ENCODE measurements around the gene HAPLN3.

HAPLN3 gene

DNA sequence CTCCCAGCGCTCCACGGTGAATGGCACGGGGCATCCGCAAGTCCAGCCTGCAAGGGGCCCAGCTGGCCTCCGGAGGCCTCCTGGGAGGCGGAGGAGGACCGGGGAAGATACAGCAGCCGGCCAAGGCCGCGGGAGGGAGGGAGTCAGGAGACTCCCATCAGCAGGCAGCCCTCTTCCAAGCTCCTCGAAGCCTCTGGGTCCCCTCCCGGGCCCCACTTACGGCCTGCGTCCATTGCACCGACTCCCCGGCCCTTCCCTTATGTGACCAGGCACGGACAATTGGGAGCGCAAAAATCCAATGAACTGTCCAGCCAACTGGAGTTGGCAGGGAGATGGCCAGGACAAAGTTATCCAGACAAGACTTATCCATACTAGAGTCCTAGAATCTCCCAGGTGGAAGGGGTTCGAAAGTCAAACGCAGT lies 17.2 kb upstream of the HAPLN3 start:
- intact Hi-C loops (cut with DNase I), result no loop called here
- DNase-seq, result no peak

DNA sequence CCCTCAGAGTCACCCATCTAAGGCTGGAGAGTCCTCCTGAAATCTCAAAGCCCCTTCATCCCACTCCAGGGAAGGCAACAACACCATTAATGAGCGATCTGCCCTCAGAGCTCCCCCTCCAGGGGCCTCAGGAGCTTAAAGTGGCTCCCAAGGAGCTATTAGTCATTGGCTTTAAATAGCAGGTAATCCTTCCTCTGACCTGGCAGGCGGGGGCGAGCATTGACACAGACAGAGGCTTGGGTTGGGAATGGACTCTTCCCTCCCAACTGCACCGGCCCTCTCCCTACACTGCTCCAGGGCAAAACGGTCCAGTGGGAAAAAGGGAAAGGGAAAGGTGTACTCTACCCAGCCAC lies 16.4 kb upstream of the HAPLN3 start:
- no peak for DNase-seq
- intact Hi-C loops (cut with DNase I), result no loop called here

DNA sequence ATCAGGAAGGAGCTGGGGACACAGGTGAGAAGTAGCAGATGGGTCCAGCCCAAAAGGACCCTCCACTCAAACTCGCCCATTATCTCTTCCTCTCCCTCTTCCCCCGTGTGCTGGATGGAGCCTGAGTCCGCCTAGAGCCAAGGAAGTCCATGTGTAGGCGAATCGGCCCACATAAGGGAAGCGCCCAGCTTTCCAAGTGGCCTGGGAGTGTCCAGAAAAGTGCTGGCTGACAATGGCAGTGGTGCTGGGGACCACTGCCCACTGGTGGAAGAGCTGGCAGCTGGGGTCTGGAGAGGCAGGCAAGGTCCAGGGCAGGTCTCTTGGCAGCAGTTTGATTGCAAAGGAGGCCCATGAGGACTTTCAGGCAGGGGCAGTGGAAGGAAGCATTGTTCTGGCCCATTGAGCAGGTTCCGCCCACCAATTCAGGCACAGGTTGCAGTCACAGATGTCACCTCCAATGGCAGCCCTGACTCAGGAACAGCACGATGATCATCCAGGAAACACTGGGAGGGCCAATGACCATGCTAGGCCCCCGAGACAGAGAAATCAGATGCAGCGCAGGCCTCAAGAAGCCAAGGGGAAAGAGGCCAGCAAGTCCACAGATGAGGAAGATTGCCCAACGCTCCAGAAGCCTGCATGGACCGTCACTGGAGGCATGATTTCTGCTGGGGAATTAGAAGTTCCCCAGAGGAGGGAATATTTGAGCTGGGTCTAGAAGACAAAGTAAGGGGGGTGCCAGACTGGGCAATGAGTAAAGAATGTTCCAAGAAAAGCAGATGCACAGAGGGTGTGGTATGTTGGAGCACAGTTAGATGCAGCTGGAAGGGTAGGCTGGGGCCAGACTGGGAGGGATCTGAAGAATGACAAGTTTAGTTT lies 14.8 kb upstream of the HAPLN3 start:
- peak in 1 of 10 donors; percentile 50 for DNase-seq

DNA sequence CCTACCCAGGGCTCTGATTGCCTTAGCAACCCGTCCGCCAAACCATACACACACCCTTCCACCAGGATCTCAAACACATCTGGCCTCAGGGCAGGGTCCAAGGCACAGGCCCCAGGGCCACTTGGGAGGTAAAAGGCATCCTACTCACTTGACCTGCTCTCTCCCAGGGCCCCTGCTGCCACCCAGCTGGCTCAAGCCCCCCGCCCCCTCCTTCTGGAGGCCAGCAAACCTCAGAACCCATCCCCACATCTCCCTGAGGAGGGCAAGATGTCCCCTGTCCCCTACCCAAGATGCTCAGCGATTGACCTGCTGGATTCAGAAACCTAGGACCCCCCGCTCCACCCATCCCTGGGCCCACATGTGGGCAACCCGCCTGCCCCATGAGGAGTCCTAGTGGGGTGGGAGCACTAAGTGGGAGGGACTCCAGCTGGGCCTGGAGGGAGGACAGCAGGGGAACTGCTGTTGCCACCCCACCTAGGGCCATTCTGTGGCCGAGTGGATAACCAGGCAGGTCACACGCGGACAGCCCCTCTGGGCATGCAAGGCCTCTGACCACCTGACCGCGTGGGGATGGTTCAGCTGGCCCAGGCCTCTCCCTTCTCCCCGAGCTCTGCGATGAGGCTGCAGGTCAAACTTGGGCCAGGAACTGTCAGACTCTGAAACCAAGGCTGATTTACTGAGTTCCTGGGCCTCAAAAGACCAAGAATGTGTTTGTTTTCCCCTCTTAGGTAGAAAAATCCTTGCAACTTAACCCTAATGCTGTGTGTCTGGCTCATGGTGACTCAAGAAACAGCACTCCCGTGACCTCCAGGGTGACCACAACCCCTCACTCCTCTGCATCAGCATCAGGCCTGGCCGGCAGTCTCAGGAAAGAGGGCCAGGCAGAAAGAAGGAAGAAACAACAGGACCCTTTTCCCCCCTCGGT lies 13.6 kb upstream of the HAPLN3 start:
- peak in 1 of 10 donors; percentile 57 for DNase-seq
- intact Hi-C loops (cut with DNase I), result no loop called here

More for the DNA sequence above, 14.8 kb upstream of the HAPLN3 start:
- intact Hi-C loops (cut with DNase I), result no loop called here

DNA sequence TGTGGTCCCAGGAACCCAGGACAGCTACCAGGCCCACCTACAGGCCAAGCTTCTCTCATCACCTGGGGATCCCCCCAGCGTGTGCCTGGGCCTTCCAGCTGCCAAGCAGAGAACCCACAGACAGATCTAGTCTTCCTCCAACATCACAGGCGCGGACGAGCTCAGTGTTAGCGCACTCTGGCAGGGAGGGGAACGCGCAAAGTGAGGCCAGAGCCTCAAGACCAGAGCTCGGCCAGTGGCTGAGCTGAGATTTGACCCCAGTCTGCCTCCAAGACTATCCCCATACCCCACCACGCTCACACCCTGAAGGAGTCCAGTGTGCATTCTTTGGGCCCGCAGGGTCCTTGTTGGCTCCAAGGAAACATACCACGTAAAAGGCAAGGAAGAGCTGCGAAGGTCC lies 12.8 kb upstream of the HAPLN3 start:
- intact Hi-C loops (cut with DNase I), result no loop called here
- peak in 1 of 10 donors; percentile 26 for DNase-seq

DNA sequence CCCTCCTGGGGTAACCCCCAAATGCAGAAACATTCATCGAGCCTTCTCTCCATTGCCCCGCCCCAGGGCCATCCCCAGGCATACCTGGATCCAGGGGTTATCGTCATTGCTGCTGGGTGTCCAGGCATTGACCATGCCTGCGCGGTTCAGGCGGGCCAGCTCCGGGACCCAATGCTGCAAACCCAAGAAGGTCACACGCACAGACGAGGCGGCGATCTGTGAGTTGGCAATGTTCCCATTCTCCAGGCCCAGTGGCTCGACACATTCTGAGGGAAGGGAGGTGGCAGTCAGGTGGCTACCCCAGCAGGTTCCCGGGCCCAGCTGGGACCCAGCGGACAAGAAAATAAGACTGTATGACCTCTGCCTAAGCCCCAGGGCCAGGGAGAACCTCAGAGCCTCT lies 11.8 kb upstream of the HAPLN3 start:
- DNase-seq, result peak in 1 of 10 donors; percentile 71
- intact Hi-C loops (cut with DNase I), result no loop called here

DNA sequence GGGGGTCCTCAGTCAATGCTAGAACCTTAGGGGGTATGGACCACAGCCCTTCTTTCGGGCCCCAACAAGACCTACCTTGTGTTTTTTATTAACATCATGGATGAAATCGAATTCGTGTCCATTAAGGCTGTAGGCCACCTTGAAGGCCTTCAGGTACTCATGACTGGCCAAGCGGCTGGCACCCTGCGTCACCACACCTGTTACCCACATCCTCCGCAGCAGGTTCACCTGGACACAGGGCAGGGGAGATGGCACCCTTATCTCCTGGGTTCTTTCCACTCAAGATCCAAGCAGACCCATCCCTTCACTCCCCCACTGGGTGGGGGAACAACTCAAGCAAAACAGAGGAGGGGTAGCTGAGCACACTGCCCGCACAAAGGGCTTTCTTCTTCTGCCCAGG lies 11.2 kb upstream of the HAPLN3 start:
- DNase-seq, result peak in 1 of 10 donors; percentile 61

DNA sequence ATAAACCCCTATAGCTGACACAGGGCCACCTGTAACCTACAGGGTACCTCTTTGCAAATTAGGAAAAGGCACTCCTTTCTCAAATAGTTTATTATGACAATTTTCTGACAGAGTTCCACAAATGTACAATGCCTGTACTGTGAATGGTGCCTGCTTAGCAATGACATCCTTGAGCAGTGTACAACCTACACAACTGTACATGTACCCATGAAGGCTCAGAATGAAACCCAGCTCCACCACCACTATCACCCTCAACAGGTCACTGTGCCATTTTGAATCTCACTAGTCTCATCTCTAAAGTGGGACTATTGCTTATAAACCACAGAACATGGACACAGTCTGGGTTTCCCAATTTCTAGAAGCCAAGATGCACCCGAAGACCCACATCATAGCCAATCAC lies 10.8 kb upstream of the HAPLN3 start:
- intact Hi-C loops (cut with DNase I), result no loop called here
- DNase-seq, result no peak

More for the DNA sequence above, 11.2 kb upstream of the HAPLN3 start:
- intact Hi-C loops (cut with DNase I), result no loop called here

DNA sequence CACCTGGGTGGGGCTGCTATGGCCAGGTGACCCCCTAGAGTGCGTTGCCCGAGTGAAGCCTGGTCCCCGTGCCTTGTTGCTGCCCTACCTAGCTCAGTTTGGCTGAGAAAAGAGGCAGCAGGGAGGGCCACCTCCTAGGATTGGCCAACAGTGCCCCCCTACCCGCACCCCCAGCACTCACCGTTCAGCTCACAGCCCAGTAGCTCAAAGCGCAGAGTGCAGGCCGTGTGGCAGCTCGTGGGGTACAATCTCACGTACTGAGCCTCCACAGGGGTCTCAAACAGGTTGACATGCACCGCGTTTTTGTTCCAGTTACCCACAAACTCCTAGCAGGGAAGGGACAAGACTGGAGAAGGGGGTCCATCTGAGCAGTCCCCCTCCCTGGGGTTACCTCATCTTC lies 10.2 kb upstream of the HAPLN3 start:
- DNase-seq, result peak in 1 of 10 donors; percentile 37
- intact Hi-C loops (cut with DNase I), result loop anchor here (2.0 kb wide), 3 partner anchors 45 to 111 kb away; no protein-coding TSS in a partner anchor

DNA sequence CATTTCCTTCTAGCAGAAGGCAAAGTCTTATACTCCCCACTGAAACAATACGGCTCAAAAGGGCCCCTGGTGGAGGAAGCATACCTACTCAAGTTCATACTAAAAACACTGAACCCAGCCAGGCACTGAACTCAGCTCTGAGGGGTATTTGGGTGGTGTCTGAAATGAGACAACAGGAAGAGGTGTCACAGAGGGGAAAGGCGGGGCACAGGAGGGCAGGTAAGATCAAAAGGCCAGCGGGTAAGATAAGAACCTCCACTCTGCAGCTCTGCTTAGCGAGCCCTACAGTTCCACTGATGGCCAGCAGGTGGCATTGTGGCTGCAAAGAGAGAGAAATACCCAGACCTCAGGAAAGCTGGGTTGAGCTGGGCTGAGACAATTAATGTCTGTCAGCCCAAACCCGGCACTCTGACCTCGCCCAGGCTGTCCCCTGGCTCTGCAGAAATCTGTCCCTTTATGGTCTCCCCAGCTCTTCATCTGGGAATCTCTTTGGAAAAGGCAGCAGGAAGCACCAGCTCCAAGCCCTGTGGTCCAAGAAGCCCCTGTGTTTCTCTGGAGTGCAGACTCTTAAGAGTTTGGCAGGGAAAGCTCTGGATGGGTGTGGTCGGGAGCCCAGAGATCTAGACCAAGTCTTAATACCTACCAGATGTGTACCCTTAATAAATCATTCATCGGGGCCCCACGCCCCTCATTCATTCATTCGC lies 9.4 kb upstream of the HAPLN3 start:
- intact Hi-C loops (cut with DNase I), result loop anchor here (2.0 to 5.0 kb wide), 4 partner anchors 46 to 273 kb away; no protein-coding TSS in a partner anchor
- DNase-seq, result peak; percentile 74 to 97 (median 90)

DNA sequence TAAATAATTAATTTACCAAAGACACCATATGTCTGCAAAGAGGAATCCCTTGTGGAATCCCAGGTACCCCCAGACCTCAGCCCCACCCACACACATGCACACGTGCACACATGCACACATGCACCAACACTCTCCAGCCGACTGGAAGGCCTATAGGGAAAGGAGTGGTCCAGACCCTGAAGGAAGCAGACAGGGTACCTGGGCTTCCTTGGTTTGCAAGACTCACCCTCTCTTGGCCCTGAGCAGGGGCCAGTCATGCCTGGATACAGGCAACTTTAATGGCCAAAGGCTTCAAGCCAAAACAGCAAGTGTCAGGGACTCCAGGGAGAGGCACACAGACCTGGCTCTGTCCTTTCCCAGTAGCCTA lies 8.9 kb upstream of the HAPLN3 start:
- DNase-seq, result peak in 2 of 10 donors; percentile 8 to 55
- intact Hi-C loops (cut with DNase I), result loop anchor here (2.0 to 5.0 kb wide), 4 partner anchors 47 to 273 kb away; no protein-coding TSS in a partner anchor

DNA sequence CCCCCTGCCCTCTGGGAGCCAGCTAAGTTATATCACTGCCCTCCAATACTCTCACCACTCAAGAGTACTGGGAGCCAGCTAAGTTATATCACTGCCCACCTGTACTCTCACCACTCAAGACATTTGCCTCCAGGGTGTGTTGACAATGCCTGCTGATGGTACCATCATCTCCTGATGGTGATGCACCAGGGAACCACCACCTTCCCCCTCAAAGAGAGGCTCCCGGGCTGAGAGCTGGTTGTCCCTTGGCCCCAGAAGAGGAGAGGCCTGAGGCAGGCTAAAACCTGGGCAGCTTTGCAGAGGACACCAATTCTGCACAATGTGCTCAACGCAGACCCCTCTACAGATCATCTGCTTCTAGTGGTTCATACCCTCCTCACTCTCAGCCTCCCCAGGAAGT lies 7.5 kb upstream of the HAPLN3 start:
- peak in 2 of 10 donors; percentile 32 to 38 for DNase-seq
- intact Hi-C loops (cut with DNase I), result loop anchor here (5.0 kb wide), 1 partner anchor 274 kb away; no protein-coding TSS in a partner anchor

DNA sequence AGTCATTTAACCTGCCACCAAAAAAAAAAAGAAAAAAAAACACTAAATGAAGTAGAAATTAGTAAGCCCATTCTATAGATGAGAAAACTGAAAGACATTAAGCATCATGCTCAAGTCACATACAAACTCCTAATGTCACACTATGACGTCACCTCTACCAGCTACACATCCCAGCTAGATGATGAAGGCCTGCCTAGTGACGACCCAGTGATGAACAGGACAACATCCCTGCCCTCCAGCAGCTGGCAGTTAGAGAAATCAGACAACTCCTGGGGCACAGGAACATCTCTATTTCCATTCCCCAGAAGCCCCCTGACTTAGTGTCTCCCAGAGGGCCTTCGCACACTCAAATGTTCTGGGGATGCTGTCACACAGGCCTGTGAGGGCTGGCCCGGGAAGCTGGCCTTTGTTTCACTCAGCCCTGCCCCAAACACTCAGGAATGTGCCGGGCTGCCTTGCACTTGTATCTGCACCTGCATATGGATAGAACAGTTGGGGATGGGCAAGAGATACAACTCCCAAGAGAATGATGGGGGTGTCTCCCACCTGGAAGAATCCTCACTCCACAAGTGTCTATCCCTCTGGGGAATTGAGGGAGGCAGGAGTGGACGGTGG lies 7.0 kb upstream of the HAPLN3 start:
- intact Hi-C loops (cut with DNase I), result loop anchor here (5.0 kb wide), 1 partner anchor 275 kb away; no protein-coding TSS in a partner anchor
- peak in 3 of 10 donors; percentile 16 to 35 (median 29) for DNase-seq

DNA sequence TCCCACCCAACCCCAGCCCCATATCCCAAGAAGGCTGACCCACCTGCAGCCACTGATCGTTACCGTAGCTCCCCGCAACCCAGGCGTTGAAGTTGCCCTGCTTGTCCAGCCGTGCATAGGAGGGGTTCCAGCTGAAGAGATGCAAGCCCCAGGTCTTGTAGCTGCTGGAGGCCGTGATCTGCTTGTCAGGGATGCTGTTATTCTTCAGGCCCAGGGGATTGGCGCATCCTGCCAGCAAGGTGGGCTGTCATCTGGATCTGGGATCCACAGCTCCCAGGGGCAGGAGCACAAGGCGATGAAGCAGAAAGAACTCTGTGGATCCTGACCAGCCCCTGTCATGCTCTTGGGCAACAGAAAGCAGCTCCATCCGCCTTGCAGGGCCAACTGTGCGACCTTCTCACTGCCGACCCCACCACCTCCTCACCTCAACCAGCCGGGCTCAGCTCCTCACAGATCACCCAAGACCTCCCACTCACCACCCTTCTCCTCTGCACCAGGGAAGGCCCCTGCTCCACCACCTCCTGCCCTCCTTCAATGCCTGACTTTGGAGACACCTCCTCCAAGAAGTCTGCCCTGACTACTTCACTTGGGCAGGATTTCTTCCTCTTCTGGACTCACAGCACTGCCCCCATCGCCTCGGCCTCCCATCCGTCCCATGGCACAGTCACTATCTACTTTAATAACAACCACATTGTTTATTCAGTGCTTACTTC lies 6.3 kb upstream of the HAPLN3 start:
- intact Hi-C loops (cut with DNase I), result loop anchor here (5.0 kb wide), 1 partner anchor 276 kb away; no protein-coding TSS in a partner anchor
- peak in 3 of 10 donors; percentile 17 to 48 (median 17) for DNase-seq

DNA sequence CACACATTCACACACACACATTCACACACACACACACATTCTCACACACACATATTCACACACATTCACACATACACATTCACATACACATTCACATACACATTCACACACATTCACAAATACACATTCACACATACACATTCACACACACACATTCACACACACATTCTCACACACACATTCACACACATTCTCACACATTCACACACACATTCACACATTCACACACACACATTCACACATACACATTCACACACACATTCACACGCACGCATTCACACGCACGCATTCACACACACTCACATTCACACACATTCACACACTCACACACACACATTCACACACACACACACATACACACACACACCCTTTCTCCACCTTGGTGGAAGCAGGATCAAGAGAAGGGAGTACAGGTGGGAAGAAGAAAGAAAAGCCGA lies 5.7 kb upstream of the HAPLN3 start:
- no peak for DNase-seq
- intact Hi-C loops (cut with DNase I), result loop anchor here (5.0 kb wide), 1 partner anchor 276 kb away; no protein-coding TSS in a partner anchor

DNA sequence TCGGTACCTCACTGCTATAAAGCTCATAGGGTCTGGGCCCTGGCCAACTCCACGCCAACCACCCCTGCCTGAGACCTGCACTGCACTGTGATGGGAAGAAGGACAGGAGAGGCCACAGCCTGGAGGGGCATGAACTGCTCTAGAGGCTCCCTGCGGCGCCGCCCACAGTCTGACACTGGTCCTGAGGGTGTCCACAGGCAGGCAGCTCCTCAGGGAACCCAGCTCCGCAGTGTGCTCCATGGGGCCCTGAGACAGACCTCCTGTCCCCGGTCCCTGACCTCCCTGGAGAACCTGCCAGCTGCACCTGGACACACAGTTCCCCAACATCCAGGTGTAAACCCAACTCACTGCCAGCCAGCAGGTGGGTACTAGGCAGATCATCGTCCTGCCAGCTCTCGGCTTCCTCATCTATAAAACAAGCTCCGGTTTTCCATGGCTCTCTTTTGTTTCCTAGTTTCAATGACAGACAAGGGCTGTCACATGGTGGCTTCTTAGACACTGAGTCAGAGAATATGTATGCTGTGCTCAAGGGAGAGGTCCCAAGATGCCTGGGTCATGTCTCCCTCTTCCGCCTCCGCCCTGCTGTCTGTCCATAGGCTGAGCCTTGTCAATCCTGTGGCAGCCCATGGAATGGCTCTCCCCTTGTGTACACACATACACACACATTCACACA lies 5.1 kb upstream of the HAPLN3 start:
- DNase-seq, result peak in 1 of 10 donors; percentile 74
- intact Hi-C loops (cut with DNase I), result loop anchor here (5.0 kb wide), 1 partner anchor 277 kb away; no protein-coding TSS in a partner anchor

DNA sequence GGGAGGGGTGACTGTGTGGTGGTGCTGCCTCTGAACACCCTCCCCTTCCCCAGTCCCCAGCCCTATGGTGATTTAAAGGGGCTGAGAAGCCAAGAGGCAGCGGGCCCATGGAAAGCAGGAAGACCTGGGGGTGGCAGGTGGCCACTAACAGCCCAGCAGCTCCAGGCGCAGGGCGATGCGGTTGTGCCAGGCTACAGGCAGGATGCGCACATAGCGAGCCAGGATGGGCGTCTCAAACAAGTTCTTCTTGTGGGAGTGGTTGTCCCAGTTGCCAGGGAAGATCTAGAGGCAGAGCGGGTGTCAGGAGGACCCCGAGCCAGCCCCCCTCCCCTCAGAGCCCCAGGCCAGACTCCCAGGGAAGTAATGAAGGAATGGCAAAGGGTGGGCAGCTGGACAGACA lies 3.9 kb upstream of the HAPLN3 start:
- intact Hi-C loops (cut with DNase I), result no loop called here

DNA sequence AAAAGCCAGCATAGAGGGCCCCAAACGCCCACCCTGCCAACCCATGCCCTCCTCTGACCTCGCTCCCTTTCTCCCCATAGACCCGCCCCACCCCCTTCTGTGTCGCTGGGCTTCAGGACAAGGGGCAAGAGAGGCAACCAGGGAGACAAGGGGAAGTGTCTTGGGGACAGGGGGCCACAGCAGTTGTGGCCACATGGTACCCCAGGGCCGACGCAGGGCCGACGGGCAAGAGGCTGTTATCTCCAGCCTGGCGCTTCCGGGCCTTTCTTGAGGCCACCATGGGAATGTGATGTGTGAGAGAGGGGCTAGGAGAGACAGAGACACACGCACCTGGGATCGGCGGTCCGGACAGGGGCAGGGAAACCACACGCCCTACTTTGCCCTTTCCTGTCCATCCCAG lies 3.4 kb upstream of the HAPLN3 start:
- intact Hi-C loops (cut with DNase I), result no loop called here
- DNase-seq, result peak in 1 of 10 donors; percentile 52

More for the DNA sequence above, 3.9 kb upstream of the HAPLN3 start:
- DNase-seq, result peak in 1 of 10 donors; percentile 48

All from posterior cingulate gyrus (tissue), 11 donors.